Neural cell (in vitro differentiated cells): Measurements from ENCODE around the gene ADPRS.

Experiments
- EP300 ChIP-seq: fragments of 450-650 bp; conservative IDR thresholded peaks from 2 replicates; pipeline ENCODE4 v1.6.1; 2014; ENCODE audit warnings: antibody characterized with exemption, mild to moderate bottlenecking, moderate library complexity; ENCODE audit not compliant: poor library complexity, severe bottlenecking
- EZH2 ChIP-seq: fragments of 200-600, 300-800 bp; shearing (Covaris generic), sonication (generic); IDR thresholded peaks from 2 replicates; pipeline ENCODE4 v1.6.1; 2014; ENCODE audit warnings: antibody characterized with exemption, low read length, borderline replicate concordance, mild to moderate bottlenecking; ENCODE audit not compliant: insufficient read depth, poor library complexity, severe bottlenecking
- MXI1 ChIP-seq: fragments of 450-650 bp; conservative IDR thresholded peaks from 2 replicates; pipeline ENCODE4 v1.6.1; 2014; ENCODE audit warnings: antibody characterized with exemption, mild to moderate bottlenecking; ENCODE audit not compliant: poor library complexity, severe bottlenecking
- POLR2AphosphoS5 ChIP-seq: IDR thresholded peaks from 2 replicates; pipeline ENCODE4 v1.6.1; 2012
- RAD21 ChIP-seq: fragments of 450-650 bp; conservative IDR thresholded peaks from 2 replicates; pipeline ENCODE4 v1.6.1; 2014; ENCODE audit warnings: antibody characterized with exemption, mild to moderate bottlenecking, moderate library complexity
- SMC3 ChIP-seq: fragments of 450-650 bp; conservative IDR thresholded peaks from 2 replicates; pipeline ENCODE4 v1.6.1; 2014; ENCODE audit warnings: antibody characterized with exemption, mild to moderate bottlenecking, moderate library complexity; ENCODE audit not compliant: poor library complexity
- TAF1 ChIP-seq: IDR thresholded peaks from 2 replicates; pipeline ENCODE4 v1.6.1; 2012; ENCODE audit warnings: low read depth
- TF ChIP-seq, protein P1 (sequence below): fragments of 450-650 bp; IDR thresholded peaks from 2 replicates; pipeline ENCODE4 v1.5.1; 2014; ENCODE audit warnings: antibody characterized with exemption, mild to moderate bottlenecking, moderate library complexity; ENCODE audit not compliant: poor library complexity, severe bottlenecking
- TF ChIP-seq, protein P2 (sequence below): IDR thresholded peaks from 2 replicates; pipeline ENCODE4 v1.6.1; 2012; ENCODE audit warnings: borderline replicate concordance

DNA sequence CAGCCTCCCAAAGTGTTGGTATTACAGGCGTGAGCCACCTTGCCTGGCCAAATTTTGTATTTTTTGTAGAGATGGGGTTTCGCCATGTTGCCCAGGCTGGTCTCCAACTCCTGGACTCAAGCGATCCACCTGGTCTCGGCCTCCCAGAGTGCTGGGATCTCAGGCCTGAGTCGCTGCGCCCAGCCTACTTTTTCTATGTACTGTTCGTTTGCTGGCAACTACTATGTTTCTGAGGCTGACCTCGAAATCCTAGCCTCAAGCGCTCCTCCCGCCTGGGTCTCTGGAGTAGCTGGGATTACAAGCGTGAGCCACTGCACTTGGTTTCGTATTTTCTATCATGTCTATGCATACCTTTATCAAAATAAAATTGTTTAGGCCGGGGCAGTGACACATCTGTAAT, 5.5 kb upstream of the ADPRS start:
- TF ChIP-seq, protein P1, sequence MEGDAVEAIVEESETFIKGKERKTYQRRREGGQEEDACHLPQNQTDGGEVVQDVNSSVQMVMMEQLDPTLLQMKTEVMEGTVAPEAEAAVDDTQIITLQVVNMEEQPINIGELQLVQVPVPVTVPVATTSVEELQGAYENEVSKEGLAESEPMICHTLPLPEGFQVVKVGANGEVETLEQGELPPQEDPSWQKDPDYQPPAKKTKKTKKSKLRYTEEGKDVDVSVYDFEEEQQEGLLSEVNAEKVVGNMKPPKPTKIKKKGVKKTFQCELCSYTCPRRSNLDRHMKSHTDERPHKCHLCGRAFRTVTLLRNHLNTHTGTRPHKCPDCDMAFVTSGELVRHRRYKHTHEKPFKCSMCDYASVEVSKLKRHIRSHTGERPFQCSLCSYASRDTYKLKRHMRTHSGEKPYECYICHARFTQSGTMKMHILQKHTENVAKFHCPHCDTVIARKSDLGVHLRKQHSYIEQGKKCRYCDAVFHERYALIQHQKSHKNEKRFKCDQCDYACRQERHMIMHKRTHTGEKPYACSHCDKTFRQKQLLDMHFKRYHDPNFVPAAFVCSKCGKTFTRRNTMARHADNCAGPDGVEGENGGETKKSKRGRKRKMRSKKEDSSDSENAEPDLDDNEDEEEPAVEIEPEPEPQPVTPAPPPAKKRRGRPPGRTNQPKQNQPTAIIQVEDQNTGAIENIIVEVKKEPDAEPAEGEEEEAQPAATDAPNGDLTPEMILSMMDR, result no peak
- TF ChIP-seq POLR2AphosphoS5, result no peak
- no peak for TF ChIP-seq EP300
- TF ChIP-seq, protein P2, sequence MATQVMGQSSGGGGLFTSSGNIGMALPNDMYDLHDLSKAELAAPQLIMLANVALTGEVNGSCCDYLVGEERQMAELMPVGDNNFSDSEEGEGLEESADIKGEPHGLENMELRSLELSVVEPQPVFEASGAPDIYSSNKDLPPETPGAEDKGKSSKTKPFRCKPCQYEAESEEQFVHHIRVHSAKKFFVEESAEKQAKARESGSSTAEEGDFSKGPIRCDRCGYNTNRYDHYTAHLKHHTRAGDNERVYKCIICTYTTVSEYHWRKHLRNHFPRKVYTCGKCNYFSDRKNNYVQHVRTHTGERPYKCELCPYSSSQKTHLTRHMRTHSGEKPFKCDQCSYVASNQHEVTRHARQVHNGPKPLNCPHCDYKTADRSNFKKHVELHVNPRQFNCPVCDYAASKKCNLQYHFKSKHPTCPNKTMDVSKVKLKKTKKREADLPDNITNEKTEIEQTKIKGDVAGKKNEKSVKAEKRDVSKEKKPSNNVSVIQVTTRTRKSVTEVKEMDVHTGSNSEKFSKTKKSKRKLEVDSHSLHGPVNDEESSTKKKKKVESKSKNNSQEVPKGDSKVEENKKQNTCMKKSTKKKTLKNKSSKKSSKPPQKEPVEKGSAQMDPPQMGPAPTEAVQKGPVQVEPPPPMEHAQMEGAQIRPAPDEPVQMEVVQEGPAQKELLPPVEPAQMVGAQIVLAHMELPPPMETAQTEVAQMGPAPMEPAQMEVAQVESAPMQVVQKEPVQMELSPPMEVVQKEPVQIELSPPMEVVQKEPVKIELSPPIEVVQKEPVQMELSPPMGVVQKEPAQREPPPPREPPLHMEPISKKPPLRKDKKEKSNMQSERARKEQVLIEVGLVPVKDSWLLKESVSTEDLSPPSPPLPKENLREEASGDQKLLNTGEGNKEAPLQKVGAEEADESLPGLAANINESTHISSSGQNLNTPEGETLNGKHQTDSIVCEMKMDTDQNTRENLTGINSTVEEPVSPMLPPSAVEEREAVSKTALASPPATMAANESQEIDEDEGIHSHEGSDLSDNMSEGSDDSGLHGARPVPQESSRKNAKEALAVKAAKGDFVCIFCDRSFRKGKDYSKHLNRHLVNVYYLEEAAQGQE, result no peak
- no peak for TF ChIP-seq RAD21
- no peak for TF ChIP-seq SMC3
- no peak for TF ChIP-seq EZH2
- TF ChIP-seq TAF1, result no peak
- TF ChIP-seq MXI1, result no peak
